SK-N-SH treated with all-trans-retinoic acid at 6 μM for 48 hours (cell line): Measurements from ENCODE around the gene IL12RB1.

Source experiments
- ATAC-seq: fragments of 200-7000 bp; cut with Tn5 transposase; 3 replicates; pipeline ENCODE4 v1.9.1; 2020; ENCODE audit warnings: mild to moderate bottlenecking, moderate library complexity
- ARNTL ChIP-seq: fragments of 450-650 bp; formaldehyde crosslinking; IDR thresholded peaks from 2 replicates; pipeline ENCODE4 v1.5.0; 2020; ENCODE audit warnings: low read depth, mild to moderate bottlenecking, moderate library complexity, borderline replicate concordance
- CREB5 ChIP-seq: fragments of 250-450 bp; sonication (Bioruptor Pico); IDR thresholded peaks from 2 replicates; pipeline ENCODE4 v1.5.1; 2020; ENCODE audit warnings: low read depth, mild to moderate bottlenecking, moderate library complexity
- CSDC2 ChIP-seq: fragments of 250-450 bp; sonication (Bioruptor Pico); IDR thresholded peaks from 2 replicates; pipeline ENCODE4 v1.5.0; 2020; ENCODE audit warnings: mild to moderate bottlenecking, moderate library complexity
- CSRNP3 ChIP-seq: fragments of 250-450 bp; sonication (Bioruptor Pico); IDR thresholded peaks from 2 replicates; pipeline ENCODE4 v1.5.1; 2021; ENCODE audit warnings: mild to moderate bottlenecking, moderate library complexity
- ESRRG ChIP-seq: fragments of 250-450 bp; sonication (Bioruptor Pico); IDR thresholded peaks from 2 replicates; pipeline ENCODE4 v1.6.1; 2021; ENCODE audit warnings: mild to moderate bottlenecking
- GLIS3 ChIP-seq: fragments of 250-450 bp; sonication (Bioruptor Pico); IDR thresholded peaks from 2 replicates; pipeline ENCODE4 v1.5.0; 2020; ENCODE audit warnings: mild to moderate bottlenecking, moderate library complexity
- ISL1 ChIP-seq: fragments of 250-450 bp; sonication (Bioruptor Pico); IDR thresholded peaks from 2 replicates; pipeline ENCODE4 v2.1.2; 2022; ENCODE audit warnings: mild to moderate bottlenecking, moderate library complexity
- OSR1 ChIP-seq: fragments of 250-450 bp; sonication (Bioruptor Pico); IDR thresholded peaks from 2 replicates; pipeline ENCODE4 v1.8.0; 2022; ENCODE audit warnings: moderate library complexity, mild to moderate bottlenecking, inconsistent platforms
- PATZ1 ChIP-seq: fragments of 250-450 bp; sonication (Bioruptor Pico); IDR thresholded peaks from 2 replicates; pipeline ENCODE4 v1.8.0; 2020; ENCODE audit warnings: mild to moderate bottlenecking, moderate library complexity, borderline replicate concordance
- POU6F1 ChIP-seq: fragments of 250-450 bp; sonication (Bioruptor Pico); IDR thresholded peaks from 2 replicates; pipeline ENCODE4 v1.8.0; 2021; ENCODE audit warnings: low read depth, mild to moderate bottlenecking, moderate library complexity, borderline replicate concordance
- PPARA ChIP-seq: fragments of 250-450 bp; sonication (Bioruptor Pico); IDR thresholded peaks from 2 replicates; pipeline ENCODE4 v1.5.0; 2020; ENCODE audit warnings: mild to moderate bottlenecking, borderline replicate concordance
- RARB ChIP-seq: fragments of 250-450 bp; sonication (Bioruptor Pico); IDR thresholded peaks from 2 replicates; pipeline ENCODE4 v1.8.0; 2021; ENCODE audit warnings: mild to moderate bottlenecking, moderate library complexity
- SNAI2 ChIP-seq: fragments of 250-450 bp; sonication (Bioruptor Pico); IDR thresholded peaks from 2 replicates; pipeline ENCODE4 v1.5.0; 2020; ENCODE audit warnings: mild to moderate bottlenecking, moderate library complexity
- TCF4 ChIP-seq: fragments of 250-450 bp; sonication (Bioruptor Pico); IDR thresholded peaks from 2 replicates; pipeline ENCODE4 v1.8.0; 2021; ENCODE audit warnings: mild to moderate bottlenecking, moderate library complexity, borderline replicate concordance
- TSHZ2 ChIP-seq: fragments of 250-450 bp; sonication (Bioruptor Pico); IDR thresholded peaks from 2 replicates; pipeline ENCODE4 v1.5.0; 2020; ENCODE audit warnings: mild to moderate bottlenecking, moderate library complexity
- ZC3H10 ChIP-seq: fragments of 250-450 bp; sonication (Bioruptor Pico); IDR thresholded peaks from 2 replicates; pipeline ENCODE4 v1.5.1; 2021; ENCODE audit warnings: mild to moderate bottlenecking, moderate library complexity
- ZFP3 ChIP-seq: fragments of 250-450 bp; sonication (Bioruptor Pico); IDR thresholded peaks from 2 replicates; pipeline ENCODE4 v1.5.0; 2020; ENCODE audit warnings: mild to moderate bottlenecking, moderate library complexity
- ZFP30 ChIP-seq: fragments of 450-650 bp; formaldehyde crosslinking; IDR thresholded peaks from 2 replicates; pipeline ENCODE4 v1.5.0; 2022; ENCODE audit warnings: mild to moderate bottlenecking, moderate library complexity
- ZNF70 ChIP-seq: fragments of 450-650 bp; formaldehyde crosslinking; IDR thresholded peaks from 2 replicates; pipeline ENCODE4 v1.5.0; 2020; ENCODE audit warnings: mild to moderate bottlenecking, moderate library complexity
- ZNF8 ChIP-seq: fragments of 450-650 bp; formaldehyde crosslinking; IDR thresholded peaks from 2 replicates; pipeline ENCODE4 v1.5.0; 2020; ENCODE audit warnings: mild to moderate bottlenecking, moderate library complexity

Gene IL12RB1

GRCh38 chr19:18010149-18010548, 76.6 kb downstream of the IL12RB1 start:
- no peak for ATAC-seq

GRCh38 chr19:18009412-18010066, 77.2 kb downstream of the IL12RB1 start:
- TF ChIP-seq ZNF8 (no peak), CSDC2 (no peak), CREB5 (no peak), TCF4 (CRISPR knock-in tag) (no peak), OSR1 (no peak), ZC3H10 (no peak), GLIS3 (CRISPR knock-in tag) (no peak), ISL1 (CRISPR knock-in tag) (no peak), ZFP30 (no peak), ZFP3 (CRISPR knock-in tag) (no peak), ARNTL (CRISPR knock-in tag) (no peak), SNAI2 (CRISPR knock-in tag) (no peak), POU6F1 (CRISPR knock-in tag) (no peak)
- ATAC-seq = no peak

More at GRCh38 chr19:18010149-18010548, 76.6 kb downstream of the IL12RB1 start:
- TF ChIP-seq CSRNP3 (CRISPR knock-in tag) = no peak
- no peak for TF ChIP-seq ZNF8
- no peak for TF ChIP-seq ZNF70 (CRISPR knock-in tag)
- no peak for TF ChIP-seq GLIS3 (CRISPR knock-in tag)
- TF ChIP-seq ISL1 (CRISPR knock-in tag) = no peak
- no peak for TF ChIP-seq TSHZ2 (CRISPR knock-in tag)
- no peak for TF ChIP-seq PATZ1 (CRISPR knock-in tag)
- TF ChIP-seq PPARA (CRISPR knock-in tag) = no peak
- TF ChIP-seq ZFP30 = no peak
- no peak for TF ChIP-seq CSDC2
- no peak for TF ChIP-seq RARB (CRISPR knock-in tag)
- no peak for TF ChIP-seq ZFP3 (CRISPR knock-in tag)
- TF ChIP-seq POU6F1 (CRISPR knock-in tag) = no peak
- TF ChIP-seq ARNTL (CRISPR knock-in tag) = no peak
- no peak for TF ChIP-seq TCF4 (CRISPR knock-in tag)
- TF ChIP-seq OSR1 = no peak
- no peak for TF ChIP-seq ESRRG
- TF ChIP-seq, all 23 proteins: peak for 0
